Measurements from ENCODE around the gene HNF4A.

The HNF4A gene

GRCh38 chr20:44423480-44423879, 68.0 kb downstream of the HNF4A start:
- H3K9ac ChIP-seq (ENCODE audit: low read depth, low read length), result no peak overlapping the region
- DNase-seq (no peak), ATAC-seq (ENCODE audit: insufficient read depth, low read depth) (no peak)
- H2AFZ ChIP-seq (ENCODE audit: low read depth, low read length), result no peak overlapping the region
- H3K27me3 ChIP-seq (ENCODE audit: insufficient read depth, low read length, poor library complexity), result peaks cover 8% of the 10 kb centered on the region
- H3K4me1 ChIP-seq (ENCODE audit: insufficient read depth, low read length), result no peaks in the 10 kb centered on the region
- no peak overlapping the region for H3K4me3 ChIP-seq (ENCODE audit: low read depth in 1 of 2, low read length in 2 of 2)
- H3K79me2 ChIP-seq (ENCODE audit: insufficient read depth, low read length), result no peaks in the 10 kb centered on the region
- no peak overlapping the region for H3K4me2 ChIP-seq (ENCODE audit: insufficient read depth, low read length)
- TF ChIP-seq CTCF (IDR thresholded peaks at IDR 0.05; ENCODE audit: borderline replicate concordance, extremely low read depth, low read length, poor library complexity, severe bottlenecking) (no peak), EZH2 (IDR thresholded peaks at IDR 0.05; ENCODE audit: borderline replicate concordance, low read depth, low read length, severe bottlenecking) (no peak)
- no peaks in the 10 kb centered on the region for H3K36me3 ChIP-seq (ENCODE audit: insufficient read depth, low read length)
- H3K9me3 ChIP-seq (ENCODE audit: insufficient read depth, low read length, severe bottlenecking), result no peaks in the 10 kb centered on the region
- no peaks in the 10 kb centered on the region for H4K20me1 ChIP-seq (ENCODE audit: insufficient read depth, low read length)
- no peak overlapping the region for H3K27ac ChIP-seq (ENCODE audit: low read length)

GRCh38 chr20:44424039-44424495, 68.6 kb downstream of the HNF4A start:
- peaks cover 8% of the 10 kb centered on the region for H3K27me3 ChIP-seq (ENCODE audit: insufficient read depth, low read length, poor library complexity)
- no peaks in the 10 kb centered on the region for H3K36me3 ChIP-seq (ENCODE audit: insufficient read depth, low read length)
- H4K20me1 ChIP-seq (ENCODE audit: insufficient read depth, low read length), result no peaks in the 10 kb centered on the region
- ATAC-seq (ENCODE audit: insufficient read depth, low read depth), result no peak
- no peak for DNase-seq
- no peak overlapping the region for H2AFZ ChIP-seq (ENCODE audit: low read depth, low read length)
- no peaks in the 10 kb centered on the region for H3K4me1 ChIP-seq (ENCODE audit: insufficient read depth, low read length)
- no peak overlapping the region for H3K27ac ChIP-seq (ENCODE audit: low read length)
- no peaks in the 10 kb centered on the region for H3K79me2 ChIP-seq (ENCODE audit: insufficient read depth, low read length)
- no peak overlapping the region for H3K4me2 ChIP-seq (ENCODE audit: insufficient read depth, low read length)
- no peak overlapping the region for H3K4me3 ChIP-seq (ENCODE audit: low read depth in 1 of 2, low read length in 2 of 2)
- no peak overlapping the region for H3K9ac ChIP-seq (ENCODE audit: low read depth, low read length)
- no peaks in the 10 kb centered on the region for H3K9me3 ChIP-seq (ENCODE audit: insufficient read depth, low read length, severe bottlenecking)
- TF ChIP-seq EZH2 (IDR thresholded peaks at IDR 0.05; ENCODE audit: borderline replicate concordance, low read depth, low read length, severe bottlenecking), result no peak
- TF ChIP-seq CTCF (IDR thresholded peaks at IDR 0.05; ENCODE audit: borderline replicate concordance, extremely low read depth, low read length, poor library complexity, severe bottlenecking), result no peak

GRCh38 chr20:44425923-44426322, 70.4 kb downstream of the HNF4A start:
- no peak overlapping the region for H3K9ac ChIP-seq (ENCODE audit: low read depth, low read length)
- peaks cover 8% of the 10 kb centered on the region for H3K27me3 ChIP-seq (ENCODE audit: insufficient read depth, low read length, poor library complexity)
- H3K9me3 ChIP-seq (ENCODE audit: insufficient read depth, low read length, severe bottlenecking), result no peaks in the 10 kb centered on the region
- DNase-seq, result no peak
- no peak overlapping the region for H3K4me3 ChIP-seq (ENCODE audit: low read depth in 1 of 2, low read length in 2 of 2)
- H2AFZ ChIP-seq (ENCODE audit: low read depth, low read length), result no peak overlapping the region
- H3K4me1 ChIP-seq (ENCODE audit: insufficient read depth, low read length), result no peaks in the 10 kb centered on the region
- H3K27ac ChIP-seq (ENCODE audit: low read length), result no peak overlapping the region
- no peak overlapping the region for H3K4me2 ChIP-seq (ENCODE audit: insufficient read depth, low read length)
- TF ChIP-seq EZH2 (IDR thresholded peaks at IDR 0.05; ENCODE audit: borderline replicate concordance, low read depth, low read length, severe bottlenecking) (no peak), CTCF (IDR thresholded peaks at IDR 0.05; ENCODE audit: borderline replicate concordance, extremely low read depth, low read length, poor library complexity, severe bottlenecking) (no peak)
- H4K20me1 ChIP-seq (ENCODE audit: insufficient read depth, low read length), result no peaks in the 10 kb centered on the region
- no peaks in the 10 kb centered on the region for H3K79me2 ChIP-seq (ENCODE audit: insufficient read depth, low read length)
- no peaks in the 10 kb centered on the region for H3K36me3 ChIP-seq (ENCODE audit: insufficient read depth, low read length)
- no peak for ATAC-seq (ENCODE audit: insufficient read depth, low read depth)
